ENCODE results near the gene TMEM239.
"Not testable (repeated sequence)": the region's sequence is repeated elsewhere in the genome, so short reads cannot be mapped to it uniquely, and the experiment has no call there.

TMEM239 gene

DNA sequence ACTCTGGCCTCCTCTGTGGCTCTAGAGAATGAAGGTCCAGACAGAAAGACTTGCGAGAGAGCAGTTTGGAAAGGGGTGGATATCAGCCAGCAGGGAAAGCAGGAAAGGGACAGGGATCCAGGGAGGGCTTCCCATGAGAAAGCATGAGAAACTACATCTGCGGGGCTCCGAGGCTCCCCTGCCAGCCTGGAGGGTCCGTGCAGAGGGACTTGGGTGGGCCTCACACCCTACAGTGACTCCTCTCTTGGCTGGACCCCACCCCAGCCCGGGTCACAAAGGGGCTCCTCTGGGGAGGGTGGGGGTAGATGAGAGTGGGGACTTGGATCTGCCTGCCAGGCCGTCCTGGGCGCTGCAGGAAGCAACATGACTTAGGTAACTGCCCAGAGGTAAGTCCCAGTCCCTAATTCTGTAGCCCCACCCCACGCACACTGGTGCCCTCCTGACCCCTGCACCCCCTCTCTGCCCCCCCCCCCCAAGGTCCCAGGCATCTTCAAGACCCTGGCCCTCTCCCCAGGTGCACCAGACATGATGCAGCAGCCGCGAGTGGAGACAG, at the start of gene TMEM239:
Gene TMEM239 (plus strand): TSS at position 335 of the 553 bp plus-strand sequence. CDS start 191 bp downstream, at position 526.
- no peak for DNase-seq

DNA sequence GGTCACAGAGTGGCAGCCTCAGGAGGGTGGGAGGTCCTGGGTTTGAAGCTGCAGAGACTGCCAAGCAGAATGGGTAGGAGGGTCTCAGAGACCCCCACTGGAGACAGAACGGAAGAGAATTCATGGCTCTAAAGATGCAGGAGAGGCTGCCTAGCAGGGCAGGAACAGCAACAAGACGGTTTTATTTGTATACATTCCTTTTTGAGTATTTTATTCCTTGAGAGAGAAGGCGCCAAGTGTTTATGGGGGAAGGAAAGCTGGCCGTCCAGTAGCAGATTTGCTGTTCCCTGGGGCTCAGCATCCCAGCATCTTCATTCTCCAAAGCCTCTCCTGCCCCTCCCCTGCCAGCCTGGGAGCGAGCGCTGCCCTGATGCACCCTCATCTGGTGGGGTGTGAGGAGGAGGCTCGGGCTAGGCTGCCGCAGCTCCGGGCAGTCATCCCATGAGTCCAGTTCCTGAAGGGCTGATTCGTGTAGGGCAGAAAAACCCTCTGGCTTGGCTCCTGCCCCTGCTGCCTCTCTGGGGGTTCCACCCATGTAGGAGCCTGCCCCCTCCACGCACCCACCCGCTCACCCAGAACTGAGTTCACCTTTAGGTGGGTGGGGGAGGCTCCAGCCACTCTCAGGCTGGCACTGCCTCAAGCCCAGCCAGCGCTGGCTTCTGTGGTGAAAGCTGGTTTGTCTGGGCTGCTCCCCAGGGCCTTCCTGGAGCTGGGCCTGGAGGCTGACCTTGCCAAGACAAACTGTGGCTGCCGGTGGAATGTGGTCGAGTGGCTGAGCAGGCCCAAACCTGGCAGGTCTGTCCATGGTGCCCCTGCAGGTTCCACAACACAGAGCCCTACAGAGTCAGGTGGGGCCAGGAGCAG, 48.2 kb upstream of the TMEM239 start:
- peak; percentile 20 for DNase-seq

DNA sequence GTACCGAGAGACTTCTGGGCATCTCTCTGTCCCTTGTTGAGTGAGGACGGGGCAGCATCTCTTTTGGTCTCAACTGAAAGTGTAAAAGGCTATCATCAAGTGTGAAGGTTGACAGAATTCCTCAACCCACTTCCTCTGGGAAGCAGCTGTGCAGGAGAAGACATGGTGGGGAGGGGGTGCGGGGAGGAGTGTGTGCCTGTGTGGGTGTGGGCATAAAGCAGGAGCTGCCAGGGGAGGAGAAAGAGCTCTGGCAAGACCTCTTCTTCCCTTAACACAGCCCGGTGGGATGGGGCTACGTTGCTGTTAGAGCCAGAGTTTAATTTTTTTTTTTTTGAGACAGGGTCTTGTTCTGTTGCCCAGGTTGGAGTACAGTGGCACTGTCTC, 47.5 kb upstream of the TMEM239 start:
- DNase-seq, result no peak

DNA sequence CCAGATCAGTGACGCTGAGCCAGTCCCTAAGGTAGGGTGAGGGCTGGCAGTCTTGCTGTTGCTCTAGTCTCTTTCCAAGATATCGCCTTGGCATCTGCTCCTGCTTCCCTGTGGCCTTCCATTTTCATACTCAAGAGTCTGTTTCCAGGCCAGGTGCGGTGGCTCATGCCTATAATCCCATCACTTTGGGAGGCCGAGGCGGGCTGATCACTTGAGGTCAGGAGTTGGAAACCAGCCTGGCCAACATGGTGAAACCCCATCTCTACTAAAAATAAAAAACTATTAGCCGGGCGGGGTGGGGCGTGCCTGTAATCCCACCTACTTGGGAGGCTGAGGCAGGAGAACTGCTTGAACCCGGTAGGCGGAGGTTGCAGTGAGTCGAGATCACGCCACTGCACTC, 46.1 kb upstream of the TMEM239 start:
- not testable (repeated sequence) for DNase-seq

DNA sequence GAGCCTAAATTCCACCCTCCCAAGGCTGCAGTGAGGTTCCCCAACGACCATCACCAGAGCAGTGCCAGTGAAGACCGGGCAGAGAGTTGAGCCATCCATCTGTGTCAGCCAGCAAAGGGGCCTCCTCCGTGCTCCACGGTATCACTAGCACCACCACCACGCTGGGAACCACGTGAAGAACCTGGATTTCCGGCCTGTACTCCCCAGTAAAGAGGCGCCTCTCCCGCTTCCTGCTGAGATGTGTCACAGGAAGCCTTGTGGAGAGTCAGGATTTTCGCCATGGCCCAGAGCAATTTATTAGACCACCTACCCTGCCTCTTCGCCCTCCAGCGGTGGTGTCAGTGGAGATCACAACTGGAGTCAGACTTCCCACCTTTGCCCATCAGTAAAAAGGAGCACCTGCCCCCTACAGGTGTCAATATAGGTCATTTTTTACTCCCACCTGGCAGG, 44.5 kb upstream of the TMEM239 start:
- peak; percentile 31 for DNase-seq

DNA sequence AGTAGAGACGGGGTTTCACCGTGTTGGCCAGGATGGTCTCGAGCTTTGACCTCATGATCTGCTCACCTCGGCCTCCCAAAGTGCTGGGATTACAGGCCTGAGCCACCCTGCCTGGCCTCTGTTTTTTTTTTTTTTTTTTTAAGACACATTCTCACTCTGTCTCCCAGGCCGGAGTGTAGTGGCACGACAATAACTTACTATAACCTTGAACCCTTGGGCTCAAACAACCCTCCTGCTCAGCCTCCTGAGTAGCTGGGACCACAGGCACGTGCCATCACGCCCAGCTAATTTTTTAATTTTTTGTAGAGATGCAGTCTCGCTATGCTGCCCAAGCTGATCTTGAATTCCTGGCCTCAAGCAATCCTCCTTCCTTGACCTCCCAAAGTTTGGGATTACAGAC, 42.4 kb upstream of the TMEM239 start:
- no peak for DNase-seq

DNA sequence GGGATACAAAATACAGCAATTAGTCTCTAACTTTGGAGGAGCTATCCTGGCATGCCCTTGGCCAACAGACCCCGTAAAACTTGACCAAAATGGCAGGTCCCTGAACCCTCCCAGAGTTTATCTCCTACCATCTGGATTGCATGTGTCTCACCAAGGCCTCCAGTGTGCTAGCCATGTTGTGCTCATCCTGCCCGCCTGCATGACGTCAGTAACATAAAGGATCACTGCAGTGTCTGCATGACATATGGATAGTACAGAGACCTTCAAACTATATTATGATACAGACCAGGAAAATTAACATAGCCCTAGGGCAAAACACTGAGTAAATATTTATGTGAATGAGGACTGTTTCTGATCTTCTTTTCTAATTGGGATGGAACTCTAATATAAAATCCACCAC, 41.0 kb upstream of the TMEM239 start:
- DNase-seq, result peak; percentile 47

DNA sequence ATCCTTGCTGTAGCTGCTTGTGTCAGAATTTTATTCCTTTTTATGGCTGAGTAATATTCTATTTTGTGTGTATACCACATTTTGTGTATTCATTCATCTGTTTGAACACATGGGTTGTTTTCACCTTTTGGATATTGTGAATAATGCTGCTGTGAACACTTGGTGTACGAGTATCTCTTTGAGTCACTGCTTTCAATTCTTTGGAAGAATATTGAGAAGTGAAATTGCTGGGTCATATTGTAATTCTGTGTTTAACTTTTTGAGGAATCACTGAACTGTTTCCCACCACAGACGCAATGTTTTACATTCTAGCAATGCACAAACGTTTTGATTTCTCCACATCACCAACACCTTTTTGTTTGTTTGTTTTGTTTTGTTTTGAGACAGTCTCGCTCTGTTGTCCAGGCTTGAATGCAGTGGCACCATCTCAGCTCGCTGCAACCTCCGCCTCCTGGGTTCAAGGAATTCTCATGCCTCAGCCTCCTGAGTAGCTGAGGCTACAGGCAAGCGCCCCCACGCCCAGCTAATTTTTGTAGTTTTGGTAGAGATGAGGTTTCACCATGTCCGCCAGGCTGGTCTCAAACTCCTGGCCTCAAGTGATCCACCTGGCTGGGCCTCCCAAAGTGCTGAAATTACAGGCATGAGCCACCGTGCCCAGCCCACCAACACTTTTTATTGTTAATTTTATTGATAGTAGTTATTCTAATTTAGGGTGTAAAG, 37.4 kb upstream of the TMEM239 start:
- no peak for DNase-seq

DNA sequence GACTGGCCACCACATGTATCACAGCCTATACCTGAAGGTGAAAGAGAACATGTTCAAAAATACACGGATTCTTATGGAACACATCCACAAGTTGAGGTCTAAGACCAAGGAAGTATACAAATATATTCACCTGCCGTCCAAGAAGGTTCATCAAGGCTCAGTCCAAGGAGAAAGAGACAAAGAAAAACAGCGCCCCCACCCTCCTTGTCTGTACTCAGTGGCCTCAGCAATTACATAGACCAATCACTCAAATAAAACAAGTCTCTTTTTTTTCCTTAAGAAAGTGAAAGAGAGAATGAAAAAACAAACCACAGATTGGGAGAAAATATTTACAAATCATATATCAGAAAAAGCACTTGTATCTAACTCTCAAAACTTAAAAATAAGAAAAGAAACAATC, 35.2 kb upstream of the TMEM239 start:
- DNase-seq, result no peak

DNA sequence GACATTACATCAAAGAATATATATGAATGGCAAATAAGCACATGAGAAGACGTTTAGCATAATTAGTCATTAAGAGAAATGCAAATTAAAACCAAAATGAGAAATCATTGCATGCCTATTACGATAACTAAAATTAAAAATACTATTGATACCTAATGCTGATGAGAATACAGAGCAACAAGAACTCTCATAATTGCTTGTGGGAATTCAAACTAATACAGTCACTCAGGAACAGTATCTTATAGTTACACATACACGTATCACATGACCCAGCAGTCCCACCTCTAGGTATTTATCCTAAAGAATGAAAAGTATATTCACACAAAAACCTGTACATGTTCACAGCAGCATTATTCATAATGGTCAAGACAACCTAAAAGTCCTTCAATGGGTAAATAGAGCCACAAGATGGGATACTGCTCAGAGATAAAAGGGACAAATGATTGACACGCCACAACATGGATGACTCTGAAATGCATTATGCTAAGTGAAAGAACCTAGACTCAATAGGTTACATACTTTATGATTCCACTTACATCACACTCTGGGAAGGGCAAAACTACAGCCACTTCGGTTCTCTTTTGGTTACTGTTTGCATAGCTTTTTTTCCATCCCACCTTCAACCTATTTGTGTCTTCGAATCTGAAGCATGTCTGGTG, 32.1 kb upstream of the TMEM239 start:
- no peak for DNase-seq

DNA sequence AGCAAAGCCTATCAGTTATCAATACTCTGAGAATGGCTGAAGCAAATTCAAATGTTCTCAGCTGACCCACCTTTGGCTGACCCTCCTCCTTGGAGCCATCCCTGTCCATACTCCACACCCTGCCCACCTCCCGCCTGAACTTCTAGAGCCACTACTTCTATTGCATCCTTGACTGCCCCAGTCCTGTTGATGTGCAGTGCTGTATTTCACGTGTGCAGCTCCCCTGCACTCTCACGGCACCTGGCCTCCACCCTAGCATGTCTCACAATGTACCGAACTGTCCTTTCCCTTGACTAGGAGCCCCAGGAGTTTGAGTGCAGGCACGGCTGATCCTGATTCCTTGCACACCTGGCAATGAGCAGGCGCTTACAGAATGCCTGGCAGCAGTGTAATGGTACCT, 22.7 kb upstream of the TMEM239 start:
- no peak for DNase-seq

DNA sequence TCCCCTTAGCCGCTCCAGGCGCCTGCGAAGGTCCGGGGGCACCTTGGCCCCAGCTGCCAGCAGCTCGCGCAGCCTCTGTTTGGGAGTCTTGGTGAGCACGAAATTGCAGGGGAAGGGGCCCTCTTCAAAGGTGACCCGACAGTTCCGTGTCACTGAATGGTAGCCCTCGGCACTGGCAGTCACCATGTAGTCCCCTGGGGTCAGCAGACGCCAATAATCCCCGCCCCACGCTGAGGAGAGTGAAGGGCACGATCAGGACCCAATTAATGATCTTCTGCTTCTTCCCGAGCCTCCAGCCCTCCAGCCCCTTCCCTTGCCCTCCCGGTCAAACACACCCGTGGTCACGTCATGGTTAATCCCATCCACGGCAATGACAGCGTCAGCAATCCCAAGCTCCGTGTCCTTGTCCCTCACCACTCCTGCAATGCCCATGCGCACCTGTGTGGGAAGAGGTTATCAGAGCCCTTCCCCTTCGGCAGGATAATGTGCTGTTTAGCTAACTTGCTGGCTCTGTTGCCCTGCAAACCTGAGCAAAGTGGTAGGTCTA, 21.9 kb upstream of the TMEM239 start:
- no peak for DNase-seq

DNA sequence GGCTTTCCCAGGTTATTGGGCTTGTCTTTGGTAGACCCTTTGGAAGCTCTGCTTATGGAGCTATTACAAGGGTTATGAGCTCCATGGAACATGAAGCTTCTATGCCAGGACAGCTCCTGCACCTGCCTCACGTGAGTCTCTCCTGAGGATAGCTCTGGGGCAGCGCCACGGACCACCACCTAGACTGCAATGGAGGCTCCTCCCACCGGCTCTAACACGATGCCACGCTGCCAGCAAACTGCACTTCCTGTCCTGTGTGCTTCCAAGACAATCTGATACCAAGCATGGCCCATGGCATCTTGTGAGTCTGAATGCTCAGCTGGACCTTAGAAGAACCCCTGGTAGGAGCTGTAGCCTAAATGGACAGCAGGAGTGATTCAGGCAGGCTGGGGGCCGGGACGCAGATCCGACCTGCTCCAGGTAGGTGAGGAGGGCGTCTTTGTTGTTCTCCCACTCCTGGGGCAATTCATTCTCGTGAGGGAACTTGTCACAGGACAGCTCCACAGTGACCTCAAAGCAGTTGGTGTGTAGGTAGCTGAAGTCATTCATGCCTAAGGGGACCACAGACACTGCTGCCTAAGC, 21.2 kb upstream of the TMEM239 start:
- DNase-seq, result no peak

DNA sequence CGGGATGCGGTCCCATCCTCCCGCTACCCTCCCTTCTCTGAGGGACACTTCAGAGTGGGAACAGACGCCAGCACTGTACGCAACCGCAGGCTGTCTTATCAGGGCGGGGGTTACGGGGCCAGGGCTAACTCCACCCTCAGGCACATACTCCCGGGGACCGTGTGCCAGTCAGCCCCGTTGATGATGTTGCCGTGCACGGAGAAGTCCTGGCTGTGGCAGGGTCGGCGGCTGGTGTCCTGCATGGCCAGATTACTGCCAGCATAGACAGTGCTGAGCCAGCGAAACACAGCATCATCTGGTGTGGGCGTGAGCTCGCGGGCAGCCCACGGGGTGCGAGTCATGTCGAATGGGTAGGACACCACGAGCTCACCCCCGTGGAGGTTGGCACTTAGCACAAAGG, 20.7 kb upstream of the TMEM239 start:
- no peak for DNase-seq

DNA sequence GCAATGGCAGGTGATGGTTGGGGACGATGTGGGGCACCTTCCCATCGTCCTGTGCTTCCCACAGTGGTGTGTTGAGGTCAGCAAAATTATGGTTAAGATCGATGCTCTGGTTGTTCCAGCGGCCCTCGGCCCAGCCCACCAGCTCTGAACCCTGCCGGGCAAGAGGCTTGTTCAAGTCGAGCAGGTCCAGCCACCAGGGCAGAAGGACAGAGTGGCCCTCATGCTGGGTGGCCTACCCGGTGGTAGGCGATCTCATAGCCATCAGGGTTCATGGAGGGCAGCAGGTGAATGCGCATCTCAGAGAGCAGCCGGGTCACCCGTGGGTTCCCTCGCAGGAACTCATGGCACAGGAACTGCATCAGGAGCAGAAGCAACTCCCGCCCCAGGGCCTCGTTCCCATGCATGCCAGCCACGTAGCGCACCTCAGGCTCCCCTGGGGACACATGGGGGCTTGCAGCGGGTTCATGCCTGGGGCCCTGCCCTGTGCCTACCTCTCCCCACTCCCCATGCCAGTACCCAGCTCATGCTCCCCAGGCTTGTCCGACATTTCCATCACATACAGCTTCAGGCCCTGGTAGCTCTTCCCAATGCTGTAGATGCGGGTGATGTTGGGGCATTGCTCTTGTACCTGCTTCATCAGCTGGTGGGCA, 20.0 kb upstream of the TMEM239 start:
- DNase-seq, result no peak

DNA sequence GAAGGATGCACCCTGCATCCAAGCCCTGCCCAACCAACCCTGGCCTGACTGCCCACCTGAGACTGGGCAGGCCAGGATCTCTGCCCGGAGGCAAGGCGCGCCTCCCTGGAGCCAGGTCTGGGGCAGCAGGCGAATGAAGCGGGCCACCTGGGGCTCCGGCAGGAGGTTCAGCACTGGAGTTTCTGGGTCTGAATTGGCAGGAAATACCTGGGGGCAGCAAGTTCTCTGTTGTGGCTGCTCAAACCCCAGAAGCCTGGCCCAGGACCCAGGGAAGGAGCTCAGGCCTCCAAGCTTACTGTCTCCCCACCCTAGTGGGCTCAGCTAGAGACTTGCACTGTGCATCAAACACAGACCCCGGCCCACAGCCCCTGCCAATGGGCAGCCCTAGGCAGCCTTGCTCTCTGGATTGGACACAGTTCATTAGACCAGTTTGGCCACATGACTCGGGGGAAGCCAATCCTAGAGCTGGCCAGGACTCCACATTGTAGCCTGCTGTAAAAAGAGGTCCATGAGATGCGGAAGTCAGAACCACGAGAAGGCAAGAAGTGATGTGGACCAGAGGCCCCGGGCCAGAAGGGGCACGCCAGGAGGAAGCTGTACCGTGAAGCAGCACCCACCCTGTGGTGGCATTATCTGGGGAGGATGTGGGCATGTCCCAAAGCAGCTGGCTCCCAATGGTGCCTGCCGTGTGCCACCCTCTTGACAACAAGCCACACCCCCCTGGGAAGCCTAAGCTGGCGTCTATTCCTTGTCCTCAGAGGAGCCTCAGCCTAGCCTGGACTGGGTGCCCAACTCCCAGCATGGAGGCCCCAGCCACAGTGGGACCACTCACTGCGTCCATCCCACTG, 18.8 kb upstream of the TMEM239 start:
- DNase-seq, result no peak

DNA sequence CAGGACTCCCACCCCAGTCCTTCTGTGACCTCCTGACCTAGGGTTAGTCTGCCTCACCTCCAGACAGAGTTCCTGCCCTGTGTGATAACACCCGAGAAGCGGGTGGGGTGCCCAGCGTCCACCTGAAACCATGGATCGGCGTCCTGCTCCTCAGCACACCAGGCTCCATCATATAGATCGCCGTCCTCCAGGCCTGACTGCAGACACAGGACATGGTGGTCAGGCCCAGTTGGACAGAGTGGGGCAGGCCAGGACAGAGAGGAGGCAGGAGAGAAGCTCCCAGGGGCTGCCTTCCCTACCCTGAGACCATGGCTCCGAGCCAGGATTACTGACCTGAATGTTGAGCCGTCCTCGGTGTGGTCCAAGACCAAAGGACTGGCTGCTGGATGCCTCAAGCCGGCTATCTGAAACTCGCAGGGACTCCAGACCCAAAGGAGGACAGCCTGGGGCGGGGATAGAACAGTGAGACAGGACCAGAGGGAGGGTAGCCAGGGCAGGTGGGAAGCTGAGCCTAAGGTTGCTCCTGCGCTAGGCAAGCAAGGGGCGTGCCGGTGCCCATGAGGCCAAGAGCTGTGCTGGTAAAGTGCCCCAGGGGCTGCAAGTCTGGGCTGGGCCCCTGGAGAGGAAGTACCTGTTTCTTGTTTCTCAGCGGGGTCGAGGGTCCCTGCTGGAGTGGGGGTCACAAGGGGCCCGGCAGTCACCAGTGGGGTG, 17.9 kb upstream of the TMEM239 start:
- DNase-seq, result no peak

DNA sequence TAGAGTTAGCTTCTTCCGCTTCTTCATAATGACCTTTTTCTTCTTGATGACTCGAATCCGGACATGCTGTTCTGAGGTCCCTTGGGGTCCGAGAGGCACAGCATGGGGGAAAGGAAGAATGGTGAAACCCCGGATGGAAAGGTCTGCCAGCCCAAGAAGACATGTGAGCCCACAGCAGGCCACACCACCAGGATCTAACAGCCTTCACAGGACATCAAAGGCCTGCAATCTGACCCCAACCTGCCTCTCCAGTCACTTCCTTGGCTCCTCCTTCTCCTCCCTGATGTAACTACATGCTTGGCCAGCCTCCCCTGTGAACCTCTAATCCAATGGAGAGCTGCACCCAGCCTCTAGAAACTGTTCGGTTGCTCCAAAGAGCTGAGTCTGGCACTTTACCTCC, 17.4 kb upstream of the TMEM239 start:
- DNase-seq, result peak; percentile 21

DNA sequence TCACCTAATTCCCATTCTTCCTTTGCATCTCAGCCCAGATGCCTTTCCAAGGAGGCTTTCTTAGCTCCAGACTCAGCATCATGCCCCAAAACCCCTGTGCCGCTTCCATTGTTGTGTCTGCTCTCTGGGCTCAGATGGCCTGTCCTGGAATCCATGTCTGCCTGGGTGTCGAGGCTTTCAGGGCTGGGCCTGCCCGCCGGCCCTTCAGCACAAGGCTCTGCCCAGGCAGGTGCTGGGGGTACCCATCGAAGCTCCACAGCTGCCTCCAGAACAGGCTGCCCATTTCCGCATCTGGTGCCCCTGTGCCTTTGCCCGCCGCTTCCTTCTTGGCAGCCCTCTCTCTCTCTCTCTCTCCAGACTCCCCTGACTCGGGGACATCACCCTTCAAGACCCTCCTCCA, 16.9 kb upstream of the TMEM239 start:
- DNase-seq, result no peak
